Activated CD4-positive, alpha-beta T cell treated with anti-CD3 and anti-CD28 coated beads, Interleukin-2, Interleukin-6, amounts not matched to agents 100 ng/mL and 50 ng/mL, durations not matched to agents 16 hours and 8 hours (primary cell): Measurements from ENCODE around the gene NUDT3.
"Not testable (repeated sequence)": the region's sequence is repeated elsewhere in the genome, so short reads cannot be mapped to it uniquely, and the experiment has no call there.

Experiments
- DNase-seq: peaks from one replicate; pipeline ENCODE4 v3.0.0-alpha.2; 2020

NUDT3 gene

DNA sequence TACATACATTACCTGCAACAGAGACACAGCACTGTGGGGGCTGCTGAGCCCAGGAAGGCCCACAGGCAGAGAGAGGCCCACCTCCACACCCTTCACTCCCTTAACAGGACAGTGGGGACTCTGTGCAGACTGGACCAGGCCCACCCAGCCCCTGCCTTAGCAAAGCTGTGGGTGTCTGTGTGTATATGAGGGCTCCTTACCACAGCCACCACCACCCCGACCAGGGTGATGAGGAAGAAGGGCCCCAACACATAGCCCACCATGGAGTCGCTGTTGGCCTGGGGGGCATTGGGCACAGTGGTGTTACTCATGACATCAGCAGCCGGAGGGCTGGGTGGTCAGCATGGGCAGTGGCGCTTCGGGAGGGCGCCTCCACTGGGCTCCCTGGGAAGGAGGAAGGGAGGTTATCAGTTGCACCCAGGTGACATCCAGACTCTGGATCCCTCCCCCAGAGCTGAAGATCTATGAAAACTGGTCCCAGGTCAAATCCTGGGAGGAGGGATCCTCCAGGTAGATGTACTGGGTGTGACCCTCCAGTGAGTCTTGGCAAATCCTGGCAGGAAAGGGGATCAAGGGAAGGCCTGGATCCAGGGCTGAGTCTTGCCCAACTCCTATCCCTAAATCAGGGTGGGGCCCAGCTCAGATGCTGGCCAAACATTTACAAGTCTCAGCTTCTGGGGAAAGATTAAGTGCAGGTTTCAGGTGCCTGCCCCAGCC lies 144.8 kb downstream of the NUDT3 start:
- DNase-seq: no peak

DNA sequence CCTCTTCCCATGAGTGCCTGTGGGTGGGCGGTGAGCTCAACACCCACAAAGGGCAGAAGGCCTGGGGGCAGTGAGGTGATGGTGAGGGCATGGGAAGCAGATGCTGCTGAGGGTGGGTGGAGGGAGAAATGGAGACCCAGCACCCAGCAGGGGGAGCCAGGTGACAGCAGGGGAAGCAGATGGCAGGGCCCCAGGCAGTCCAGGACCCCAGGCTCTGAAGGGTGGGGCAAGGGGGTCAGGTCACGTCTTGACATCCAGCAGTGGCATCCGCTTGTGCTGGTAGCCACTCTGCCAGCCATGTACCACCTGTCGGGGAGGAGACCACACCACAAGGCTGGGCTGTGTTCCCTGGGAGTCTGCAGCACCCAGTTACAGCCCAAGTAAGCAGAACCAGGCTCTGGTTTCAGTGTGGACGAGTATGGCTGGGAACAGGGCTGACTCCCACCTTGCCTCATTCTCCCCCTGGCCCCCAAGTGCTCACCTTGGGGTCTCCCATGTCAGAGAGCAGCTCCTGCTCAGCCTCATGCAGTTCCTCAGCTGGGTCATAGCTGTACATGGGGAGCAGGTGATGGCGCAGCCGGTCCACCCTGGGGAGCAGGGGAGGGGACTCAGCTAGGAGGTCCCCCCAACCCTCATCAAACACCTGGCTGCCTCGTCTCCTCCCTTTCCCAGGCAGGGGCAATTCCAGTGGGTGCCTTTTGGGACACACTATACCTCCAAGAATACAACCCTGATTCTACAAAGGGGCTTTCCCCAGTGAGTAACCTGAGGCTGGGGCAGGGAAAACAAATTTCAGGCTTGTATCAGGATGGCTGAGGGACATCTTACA lies 145.7 kb downstream of the NUDT3 start:
- DNase-seq: peak; percentile 73

DNA sequence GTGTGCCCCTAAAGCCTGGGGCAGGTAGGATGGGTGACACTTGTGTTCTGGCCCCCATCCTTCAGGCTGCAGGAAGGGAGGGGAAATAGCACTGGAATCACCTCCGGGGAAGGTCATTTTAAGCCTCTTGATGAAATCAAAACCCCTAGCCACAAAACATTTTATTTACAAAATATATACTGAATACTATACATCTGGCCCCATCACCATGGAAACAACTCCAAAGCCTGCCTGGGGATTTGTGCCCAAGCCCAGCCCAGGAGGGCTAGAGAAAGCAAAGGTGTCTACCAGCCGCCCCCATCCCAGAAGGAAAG lies 146.3 kb downstream of the NUDT3 start:
- no peak for DNase-seq

DNA sequence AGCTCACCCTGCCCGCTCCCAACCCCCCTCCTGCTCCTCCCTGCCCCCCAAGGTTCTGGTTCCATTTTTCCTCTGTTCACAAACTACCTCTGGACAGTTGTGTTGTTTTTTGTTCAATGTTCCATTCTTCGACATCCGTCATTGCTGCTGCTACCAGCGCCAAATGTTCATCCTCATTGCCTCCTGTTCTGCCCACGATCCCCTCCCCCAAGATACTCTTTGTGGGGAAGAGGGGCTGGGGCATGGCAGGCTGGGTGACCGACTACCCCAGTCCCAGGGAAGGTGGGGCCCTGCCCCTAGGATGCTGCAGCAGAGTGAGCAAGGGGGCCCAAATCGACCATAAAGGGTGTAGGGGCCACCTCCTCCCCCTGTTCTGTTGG lies 146.7 kb downstream of the NUDT3 start:
- DNase-seq: not testable (repeated sequence)

DNA sequence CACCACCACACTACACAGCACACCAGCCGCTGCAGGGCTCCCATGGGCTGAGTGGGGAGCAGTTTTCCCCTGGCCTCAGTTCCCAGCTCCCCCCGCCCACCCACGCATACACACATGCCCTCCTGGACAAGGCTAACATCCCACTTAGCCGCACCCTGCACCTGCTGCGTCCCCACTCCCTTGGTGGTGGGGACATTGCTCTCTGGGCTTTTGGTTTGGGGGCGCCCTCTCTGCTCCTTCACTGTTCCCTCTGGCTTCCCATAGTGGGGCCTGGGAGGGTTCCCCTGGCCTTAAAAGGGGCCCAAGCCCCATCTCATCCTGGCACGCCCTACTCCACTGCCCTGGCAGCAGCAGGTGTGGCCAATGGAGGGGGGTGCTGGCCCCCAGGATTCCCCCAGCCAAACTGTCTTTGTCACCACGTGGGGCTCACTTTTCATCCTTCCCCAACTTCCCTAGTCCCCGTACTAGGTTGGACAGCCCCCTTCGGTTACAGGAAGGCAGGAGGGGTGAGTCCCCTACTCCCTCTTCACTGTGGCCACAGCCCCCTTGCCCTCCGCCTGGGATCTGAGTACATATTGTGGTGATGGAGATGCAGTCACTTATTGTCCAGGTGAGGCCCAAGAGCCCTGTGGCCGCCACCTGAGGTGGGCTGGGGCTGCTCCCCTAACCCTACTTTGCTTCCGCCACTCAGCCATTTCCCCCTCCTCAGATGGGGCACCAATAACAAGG lies 147.3 kb downstream of the NUDT3 start:
- not testable (repeated sequence) for DNase-seq

DNA sequence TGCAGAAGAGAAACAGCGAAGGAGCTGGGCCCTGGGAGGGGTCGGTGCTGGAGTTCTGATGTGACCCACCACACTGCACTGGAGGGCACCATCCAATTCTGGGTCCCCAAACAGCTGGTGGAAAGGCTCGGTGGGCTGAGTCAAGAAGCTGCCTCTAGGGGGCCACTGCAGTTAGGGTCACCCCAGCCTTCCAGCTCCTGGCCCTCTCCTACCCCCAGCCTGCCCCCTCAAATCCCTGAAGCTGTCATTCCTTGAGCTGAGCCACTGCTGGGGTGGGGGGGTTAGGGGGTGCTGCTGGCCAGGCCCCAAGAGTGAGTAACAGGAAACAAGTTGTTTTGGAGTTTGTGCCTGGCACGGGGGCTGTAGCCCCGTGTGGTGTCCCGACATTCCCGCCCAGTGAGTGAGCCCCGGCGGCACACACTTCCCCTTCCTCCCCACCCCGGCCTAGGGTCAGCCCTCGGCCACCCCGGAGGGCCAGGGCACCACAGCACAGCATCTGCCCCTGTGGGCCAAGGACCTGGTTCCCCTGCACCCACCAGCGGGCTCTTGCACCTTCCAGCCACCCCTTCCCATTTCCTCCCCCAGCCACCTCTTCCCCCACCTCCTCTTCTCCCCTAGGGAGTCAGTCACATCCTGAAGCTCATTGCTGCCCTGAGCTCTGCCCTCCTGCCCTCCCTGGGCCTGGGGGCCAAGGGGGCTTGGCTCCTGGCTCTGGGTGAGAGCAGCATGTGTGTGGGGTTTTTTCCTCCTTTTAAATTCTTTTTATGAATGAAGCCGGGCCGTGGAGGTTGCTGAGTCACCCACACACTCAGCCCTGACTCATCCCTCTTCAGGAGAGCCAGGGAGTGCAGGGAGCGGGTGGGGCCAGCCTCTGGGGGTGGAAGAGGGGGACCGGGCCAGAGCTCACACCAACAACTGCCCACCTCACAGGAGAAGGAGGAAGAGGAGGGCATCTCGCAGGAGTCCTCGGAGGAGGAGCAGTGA lies 148.3 kb downstream of the NUDT3 start:
- DNase-seq: peak; percentile 71

DNA sequence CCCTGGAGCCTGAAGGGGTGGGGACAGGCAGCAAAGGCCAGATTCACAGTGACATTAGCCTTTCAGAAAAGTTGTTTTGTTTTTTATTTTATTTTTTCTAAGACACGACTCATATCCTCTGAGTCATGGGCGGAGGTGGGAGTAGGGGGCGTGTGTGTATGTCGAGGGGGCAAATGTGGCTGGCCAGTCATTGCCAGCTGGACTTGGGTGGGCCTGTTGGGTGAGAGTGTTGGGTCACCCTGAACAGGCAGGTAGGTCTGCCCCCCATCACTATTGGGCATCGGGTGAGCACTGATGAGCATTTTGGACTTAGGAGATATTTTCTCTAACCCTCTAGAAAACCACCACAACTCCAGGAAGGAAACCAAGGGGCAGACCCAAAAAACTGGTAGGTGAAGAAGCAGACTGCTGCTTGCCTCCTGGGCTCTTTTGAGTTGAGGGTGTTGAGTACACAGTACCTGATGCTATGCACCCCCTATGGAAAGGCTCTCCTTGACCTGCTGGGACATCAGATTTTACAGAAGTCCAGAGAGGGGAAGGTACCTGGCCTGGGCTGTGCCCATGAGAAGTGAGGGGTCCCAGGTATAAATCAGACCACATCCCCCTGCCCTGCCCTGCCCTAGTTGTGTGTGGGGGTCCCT lies 149.2 kb downstream of the NUDT3 start:
- DNase-seq: no peak

DNA sequence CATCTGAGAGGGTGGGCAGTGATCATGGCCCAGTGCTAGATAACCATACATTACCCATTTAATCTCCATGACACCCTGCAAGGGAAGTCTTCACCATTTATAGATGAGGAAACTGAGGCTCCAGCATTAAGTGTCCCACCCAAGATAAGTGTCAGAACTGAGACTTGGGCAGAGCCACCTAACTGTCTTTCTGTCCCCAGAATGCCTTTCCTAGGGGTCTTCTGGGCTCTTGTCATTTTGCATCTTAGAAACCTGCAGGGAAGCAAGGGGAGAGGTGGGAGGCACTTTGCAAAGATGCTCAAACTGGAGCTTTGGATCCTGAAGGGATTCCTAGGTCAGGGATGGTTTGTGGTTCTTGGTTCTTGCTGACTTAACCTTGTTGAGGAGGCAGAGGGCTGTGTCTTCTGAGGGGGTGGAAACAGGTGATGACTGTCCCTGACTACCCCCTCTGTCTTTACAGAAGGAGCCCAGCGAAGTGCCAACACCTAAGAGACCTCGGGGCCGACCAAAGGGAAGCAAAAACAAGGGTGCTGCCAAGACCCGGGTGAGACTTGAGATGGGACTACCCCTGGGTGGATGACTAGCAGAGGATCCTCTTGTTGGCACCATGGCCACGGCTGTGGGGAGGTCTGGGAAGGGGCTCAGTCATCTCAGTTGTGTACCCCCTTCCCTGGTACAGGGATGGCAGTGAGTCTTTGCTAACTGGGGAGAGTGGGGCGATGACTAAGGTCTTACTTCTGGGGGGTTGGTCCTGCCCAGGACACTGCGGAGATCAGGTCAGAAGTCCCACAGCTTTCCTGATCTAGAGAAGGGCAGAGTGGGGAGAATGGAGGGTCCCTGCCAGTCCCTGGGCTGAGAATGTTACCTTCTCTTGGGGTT lies 150.0 kb downstream of the NUDT3 start:
- no peak for DNase-seq

DNA sequence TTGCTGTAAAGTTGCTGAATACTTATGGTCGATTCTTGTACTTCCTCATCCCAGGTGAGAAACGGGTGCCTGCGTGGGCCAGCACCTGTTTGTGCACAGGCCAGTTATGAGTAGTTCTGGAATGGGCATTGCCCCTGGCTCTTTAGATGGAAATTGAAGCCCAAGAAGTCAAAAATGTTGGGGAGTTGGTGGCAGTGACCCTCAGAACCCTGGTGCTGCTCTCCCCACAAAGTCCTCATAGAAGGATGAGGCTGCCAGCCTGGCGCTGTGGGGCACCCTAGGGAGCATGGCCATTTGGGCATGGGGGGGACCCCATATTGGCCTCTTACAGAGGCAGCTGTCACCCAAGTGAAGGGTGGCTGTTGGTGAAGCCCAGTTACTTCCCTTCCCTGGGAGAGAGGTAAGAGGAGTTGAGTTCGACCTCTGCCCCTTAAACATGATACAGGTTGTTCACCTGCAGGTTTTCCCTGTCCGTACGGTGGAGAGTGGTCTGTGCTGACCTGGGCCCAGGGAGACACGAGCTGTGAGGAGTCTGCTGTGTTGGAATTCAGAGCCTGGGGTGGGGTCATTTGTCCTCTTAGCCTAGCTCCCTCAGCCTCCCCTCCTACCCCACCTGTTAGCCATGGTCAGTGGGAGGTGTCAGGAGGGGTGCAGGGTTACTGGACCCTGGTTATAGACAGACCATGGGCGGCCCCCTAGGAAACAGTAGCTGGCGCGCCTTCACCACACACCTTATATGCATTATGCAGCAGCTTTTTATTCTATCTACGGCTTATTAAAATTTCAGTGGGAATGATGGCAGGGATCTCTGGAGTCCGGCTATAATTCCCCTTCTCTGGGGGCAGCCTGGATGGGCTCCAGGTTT lies 150.9 kb downstream of the NUDT3 start:
- no peak for DNase-seq

DNA sequence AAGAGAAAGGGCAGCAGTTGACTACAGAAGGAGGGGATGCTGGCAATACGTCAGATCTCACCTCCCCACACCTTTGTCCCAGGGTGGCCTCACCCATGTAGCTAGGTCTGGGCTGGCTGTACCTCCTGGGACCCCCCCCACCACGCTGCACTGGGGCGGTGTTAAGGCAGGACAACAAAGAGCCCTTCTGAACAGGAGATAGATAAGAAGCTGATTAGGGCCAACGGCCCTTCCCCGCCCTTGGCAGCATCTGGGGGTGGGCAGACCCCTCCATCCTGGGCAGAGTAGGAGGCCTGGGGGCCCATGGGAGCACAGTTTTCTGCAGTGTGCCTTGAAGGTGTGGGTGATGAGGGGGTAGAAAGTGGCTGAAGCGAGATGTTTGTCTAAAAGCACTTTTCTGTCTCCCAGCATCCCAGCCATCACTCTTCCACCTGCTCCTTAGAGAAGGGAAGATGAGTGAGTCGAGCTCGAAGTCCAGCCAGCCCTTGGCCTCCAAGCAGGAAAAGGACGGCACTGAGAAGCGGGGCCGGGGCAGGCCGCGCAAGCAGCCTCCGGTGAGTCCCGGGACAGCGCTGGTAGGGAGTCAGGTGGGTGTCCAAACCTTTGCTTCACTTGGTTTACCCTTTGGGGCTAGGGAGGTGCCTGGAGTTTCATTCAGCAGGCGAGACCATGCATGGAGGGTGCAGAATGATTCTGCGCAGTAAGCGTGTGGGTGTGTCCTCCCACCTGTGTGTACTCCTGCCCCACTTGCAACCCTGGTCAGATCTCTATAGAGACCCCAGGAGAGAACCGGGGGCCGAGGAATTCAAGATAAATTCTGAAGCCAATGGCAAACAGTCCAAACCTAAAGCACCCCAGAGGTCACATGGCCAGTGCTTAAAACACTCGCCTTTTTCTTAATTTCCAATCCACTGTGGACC lies 151.9 kb downstream of the NUDT3 start:
- DNase-seq: no peak

DNA sequence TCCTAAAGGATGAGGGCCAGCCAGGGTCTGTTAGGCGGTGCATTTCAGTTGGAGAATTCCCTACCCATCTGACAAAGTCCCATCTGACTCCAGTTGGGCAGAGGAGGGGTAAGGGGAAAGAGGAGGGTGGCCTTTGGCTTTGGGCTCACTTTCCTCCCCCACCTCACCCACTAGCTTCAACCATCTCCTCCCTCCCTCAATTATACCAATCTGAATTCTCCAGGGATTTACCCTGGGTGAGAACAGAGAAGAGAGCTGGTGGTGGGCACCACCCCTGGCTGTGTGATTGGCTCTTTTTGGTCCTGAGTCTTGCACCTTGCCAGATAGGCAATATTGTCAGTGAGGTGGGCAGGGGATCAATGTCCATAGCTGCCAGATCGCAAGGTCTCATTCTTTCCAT lies 152.6 kb downstream of the NUDT3 start:
- DNase-seq: no peak

DNA sequence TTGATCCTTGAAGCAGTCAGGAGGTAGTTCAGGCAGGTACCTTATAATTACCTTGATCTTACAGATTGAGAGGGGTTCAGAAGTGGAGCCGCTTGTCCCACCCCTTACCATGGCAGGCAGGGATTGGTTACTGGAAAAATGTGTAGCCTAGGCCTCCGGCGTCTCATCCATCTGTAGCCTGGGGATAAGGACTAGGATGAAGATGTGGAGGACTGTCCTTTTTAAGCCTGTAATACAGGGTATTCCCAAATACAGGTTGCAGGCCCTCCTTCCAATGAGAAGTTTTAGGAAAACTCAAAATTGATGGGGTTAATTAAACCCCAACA lies 153.0 kb downstream of the NUDT3 start:
- no peak for DNase-seq

DNA sequence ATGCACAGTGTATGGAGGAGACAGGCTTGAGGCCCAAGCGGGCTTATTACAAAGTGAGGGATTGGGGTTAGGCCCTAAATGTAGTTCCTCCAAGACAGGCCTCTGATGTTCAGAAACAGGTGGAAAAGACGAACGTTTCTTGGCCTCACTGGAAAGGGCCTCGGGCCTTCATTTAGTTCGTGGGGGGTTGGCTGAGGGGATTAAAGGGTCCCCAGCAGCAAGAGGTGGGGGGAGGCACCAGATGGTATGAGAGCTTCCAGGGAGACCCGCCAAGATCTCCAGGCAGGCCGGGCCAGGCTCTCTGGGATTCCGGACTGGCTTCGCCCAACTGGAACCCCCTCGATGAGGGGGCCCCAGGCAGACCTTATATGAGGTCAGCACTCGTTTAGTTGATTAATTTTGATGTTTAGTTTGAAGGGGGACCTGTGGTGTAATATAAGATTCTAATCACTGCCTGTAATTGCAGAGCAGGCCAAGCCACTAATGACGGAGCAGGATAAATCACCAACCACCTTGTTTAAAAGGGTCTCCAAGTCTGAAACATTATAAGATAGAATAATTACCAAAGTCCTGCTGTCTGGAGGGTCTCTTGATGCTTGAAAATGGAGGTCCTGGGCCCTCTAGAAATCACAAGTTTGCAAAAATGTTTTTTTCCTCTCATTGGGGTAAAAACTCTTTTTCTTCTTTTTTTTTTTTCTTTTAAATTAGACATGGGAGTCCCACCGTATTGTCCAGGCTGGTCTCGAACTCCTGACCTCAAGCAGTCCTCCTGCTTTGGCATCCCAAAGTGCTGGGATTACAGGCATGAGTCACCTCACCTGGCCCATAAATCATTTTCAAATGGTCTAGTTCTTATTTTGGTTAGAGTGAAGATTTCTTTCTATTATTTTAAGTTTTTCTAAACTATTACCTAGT lies 153.6 kb downstream of the NUDT3 start:
- no peak for DNase-seq

DNA sequence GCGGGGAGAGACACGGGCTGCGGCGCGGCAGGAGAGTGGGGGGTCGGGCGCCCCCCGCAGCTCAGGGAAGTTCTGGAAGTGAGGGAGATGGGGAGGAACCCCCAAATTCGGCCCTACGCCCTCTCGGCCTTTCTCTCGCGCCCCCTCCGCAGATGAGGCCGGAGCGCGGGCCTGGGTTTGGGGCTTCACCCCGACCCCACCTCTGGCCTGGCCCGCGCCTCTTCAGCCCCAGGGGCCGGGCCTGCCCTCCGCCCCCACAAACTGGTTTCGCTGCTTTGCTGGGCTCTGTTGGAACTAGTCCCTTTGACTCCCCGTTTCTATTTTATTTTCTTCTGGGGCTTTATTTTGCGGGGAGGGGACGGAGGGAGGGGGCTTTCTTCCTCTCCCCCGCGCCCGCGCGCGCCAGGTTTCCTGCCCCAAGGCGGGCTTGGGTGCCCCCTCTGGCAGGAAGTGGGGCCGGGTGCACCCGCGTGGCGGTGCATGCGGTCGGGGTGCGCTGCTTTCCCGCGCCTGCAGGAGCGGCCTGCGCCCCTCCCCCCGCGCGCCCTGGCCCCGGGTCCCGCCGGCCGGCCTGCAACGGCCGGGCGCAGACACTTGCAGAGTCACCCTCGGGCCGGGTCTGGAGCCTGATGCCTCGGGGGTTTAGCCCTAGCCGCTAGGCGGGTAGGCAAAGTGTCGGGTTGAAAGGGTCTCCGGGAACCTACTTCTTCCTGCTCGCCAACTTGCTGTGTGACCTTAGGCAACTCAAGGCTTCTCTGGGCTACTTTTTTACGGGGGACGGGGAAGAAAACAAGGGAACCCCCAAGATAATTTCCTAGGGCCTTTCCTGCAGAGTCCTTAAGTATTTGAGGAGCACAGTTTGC lies 154.5 kb downstream of the NUDT3 start:
- peak; percentile 87 for DNase-seq

DNA sequence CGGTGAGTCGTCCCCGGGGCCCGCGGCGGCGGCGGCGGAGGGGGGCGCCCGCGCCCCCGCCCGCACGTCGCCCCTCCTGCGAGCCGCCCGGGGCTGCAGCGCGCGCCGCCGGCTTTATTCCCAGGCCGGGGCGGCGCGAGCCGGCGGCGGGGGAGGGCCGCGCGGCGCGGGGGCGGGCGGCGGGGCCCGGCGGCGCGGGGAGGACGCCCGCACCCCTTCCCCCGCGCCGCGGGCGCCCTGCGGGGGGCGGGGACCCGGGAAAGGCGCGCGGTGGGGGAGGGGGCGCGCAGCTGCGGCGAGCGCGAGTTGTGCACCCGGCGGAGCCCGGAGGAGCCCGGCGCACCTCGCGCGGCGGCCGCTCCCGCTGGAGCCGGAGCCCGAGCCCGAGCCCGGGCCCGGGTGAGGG lies 155.2 kb downstream of the NUDT3 start:
- peak; percentile 43 for DNase-seq

DNA sequence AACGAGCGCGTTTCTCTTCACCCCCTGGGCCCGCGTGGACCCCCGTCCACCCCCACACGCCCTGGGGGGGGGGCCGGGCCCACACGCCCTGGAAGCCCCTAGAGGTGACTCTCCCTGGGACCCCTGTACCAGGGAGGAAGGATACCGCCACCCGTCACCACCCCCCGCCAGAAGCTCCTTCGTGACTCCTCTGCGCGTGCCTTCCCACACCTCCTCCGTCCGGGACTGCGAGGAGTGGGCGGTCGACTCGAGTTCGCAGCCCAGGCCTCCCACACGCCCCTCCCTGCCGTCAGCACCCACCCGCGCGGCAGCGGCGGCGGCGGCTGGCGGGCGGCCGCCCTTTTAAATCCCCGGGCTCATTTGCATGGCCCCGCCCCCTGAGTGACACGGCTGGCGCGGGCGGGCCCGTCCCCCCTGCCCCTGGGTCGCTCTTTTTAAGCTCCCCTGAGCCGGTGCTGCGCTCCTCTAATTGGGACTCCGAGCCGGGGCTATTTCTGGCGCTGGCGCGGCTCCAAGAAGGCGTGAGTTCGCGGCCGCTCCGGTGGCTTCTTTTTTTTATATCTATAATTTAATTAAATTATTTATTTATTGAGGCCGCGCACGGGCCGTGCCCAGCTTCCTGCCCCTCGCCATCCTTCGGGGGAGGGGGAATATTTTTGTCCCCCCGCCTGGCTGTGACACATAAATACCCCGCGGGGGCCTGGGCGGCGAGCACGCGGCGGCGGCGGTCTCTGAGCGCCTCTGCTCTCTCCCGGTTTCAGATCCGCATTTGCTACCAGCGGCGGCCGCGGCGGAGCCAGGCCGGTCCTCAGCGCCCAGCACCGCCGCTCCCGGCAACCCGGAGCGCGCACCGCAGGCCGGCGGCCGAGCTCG lies 155.8 kb downstream of the NUDT3 start, which contains the start of gene HMGA1:
TSS of gene HMGA1 (plus strand) at position 431 of the 873 bp plus-strand sequence. CDS start 3,908 bp downstream, outside the sequence.
- peak; percentile 93 for DNase-seq
